Nephron (organoid): ENCODE measurements around the gene SLC38A3.
"Not testable (repeated sequence)": the region's sequence is repeated elsewhere in the genome, so short reads cannot be mapped to it uniquely, and the experiment has no call there.

Source experiments
- H3K27ac Mint-ChIP-seq, 3 experiments: 2 replicates each; pipeline ENCODE4 v1.8.0; 2020; ENCODE audit warnings: mixed read lengths in 3 of 3, mild to moderate bottlenecking in 2 of 3, moderate library complexity in 1 of 3
- H3K27me3 Mint-ChIP-seq: 2 replicates; pipeline ENCODE4 v1.8.0; 2021; ENCODE audit warnings: low read depth, mild to moderate bottlenecking, moderate library complexity, mixed read lengths
- H3K36me3 Mint-ChIP-seq: 2 replicates; pipeline ENCODE4 v1.8.0; 2020; ENCODE audit warnings: low read depth, mixed read lengths
- H3K4me1 Mint-ChIP-seq: 2 replicates; pipeline ENCODE4 v1.8.0; 2020; ENCODE audit warnings: mixed read lengths
- H3K4me3 Mint-ChIP-seq, 3 experiments: 2 replicates each; pipeline ENCODE4 v1.8.0; 2020; ENCODE audit warnings: mild to moderate bottlenecking in 3 of 3, mixed read lengths in 3 of 3, moderate library complexity in 2 of 3
- H3K9me3 Mint-ChIP-seq: 2 replicates; pipeline ENCODE4 v1.8.0; 2020; ENCODE audit warnings: mixed read lengths
- CTCF ChIP-seq, 3 experiments: fragments of 200-600 bp; sonication (generic); IDR thresholded peaks; one replicate each; pipeline ENCODE4 v1.5.0; 2021; ENCODE audit warnings: antibody characterized with exemption in 3 of 3; ENCODE audit not compliant: unreplicated experiment in 3 of 3

SLC38A3 gene

GRCh38 chr3:50242381-50242770 lies 37.3 kb downstream of the SLC38A3 start:
- TF ChIP-seq CTCF (IDR thresholded peaks at IDR 0.05; ENCODE audit: unreplicated experiment in 3 of 3), result no peak
- peaks cover 60% of the 10 kb centered on the region for H3K4me1 Mint-ChIP-seq
- no peaks in the 10 kb centered on the region for H3K9me3 Mint-ChIP-seq
- no peaks in the 10 kb centered on the region for H3K27me3 Mint-ChIP-seq
- H3K4me3 Mint-ChIP-seq, result peak overlapping the region in 1 of 3 experiments; percentile 30
- H3K27ac Mint-ChIP-seq, result peak overlapping the region; percentile 88 to 95 (median 91)
- H3K36me3 Mint-ChIP-seq, result peaks cover 3% of the 10 kb centered on the region

- Mint-ChIP-seq H3K4me3 (peak overlapping the region in 1 of 3 experiments; percentile 30), H3K4me1 (peaks cover 56% of the 10 kb centered on the region), H3K27me3 (no peaks in the 10 kb centered on the region), H3K27ac (peak overlapping the region; percentile 88 to 95 (median 91)), H3K36me3 (peaks cover 3% of the 10 kb centered on the region), H3K9me3 (no peaks in the 10 kb centered on the region)
- TF ChIP-seq CTCF (IDR thresholded peaks at IDR 0.05; ENCODE audit: unreplicated experiment in 3 of 3), result no peak
These were observed 37.9 kb downstream of the SLC38A3 start for GRCh38 chr3:50242851-50243542.

GRCh38 chr3:50243543-50243895 lies 38.4 kb downstream of the SLC38A3 start:
- peaks cover 54% of the 10 kb centered on the region for H3K4me1 Mint-ChIP-seq
- no peaks in the 10 kb centered on the region for H3K9me3 Mint-ChIP-seq
- no peak for TF ChIP-seq CTCF (IDR thresholded peaks at IDR 0.05; ENCODE audit: unreplicated experiment in 3 of 3)
- H3K36me3 Mint-ChIP-seq, result peaks cover 3% of the 10 kb centered on the region
- no peaks in the 10 kb centered on the region for H3K27me3 Mint-ChIP-seq
- H3K27ac Mint-ChIP-seq, result peak overlapping the region; percentile 42 to 69 (median 66)
- H3K4me3 Mint-ChIP-seq, result no peak overlapping the region

GRCh38 chr3:50244813-50245212 lies 39.7 kb downstream of the SLC38A3 start:
- H3K4me3 Mint-ChIP-seq, result peak overlapping the region in 2 of 3 experiments; percentile 32 to 69
- H3K9me3 Mint-ChIP-seq, H3K27me3 Mint-ChIP-seq, H3K36me3 Mint-ChIP-seq: not testable (repeated sequence)
- H3K4me1 Mint-ChIP-seq, result peaks cover 46% of the 10 kb centered on the region
- peak overlapping the region; percentile 96 to 98 (median 96) for H3K27ac Mint-ChIP-seq

DNA sequence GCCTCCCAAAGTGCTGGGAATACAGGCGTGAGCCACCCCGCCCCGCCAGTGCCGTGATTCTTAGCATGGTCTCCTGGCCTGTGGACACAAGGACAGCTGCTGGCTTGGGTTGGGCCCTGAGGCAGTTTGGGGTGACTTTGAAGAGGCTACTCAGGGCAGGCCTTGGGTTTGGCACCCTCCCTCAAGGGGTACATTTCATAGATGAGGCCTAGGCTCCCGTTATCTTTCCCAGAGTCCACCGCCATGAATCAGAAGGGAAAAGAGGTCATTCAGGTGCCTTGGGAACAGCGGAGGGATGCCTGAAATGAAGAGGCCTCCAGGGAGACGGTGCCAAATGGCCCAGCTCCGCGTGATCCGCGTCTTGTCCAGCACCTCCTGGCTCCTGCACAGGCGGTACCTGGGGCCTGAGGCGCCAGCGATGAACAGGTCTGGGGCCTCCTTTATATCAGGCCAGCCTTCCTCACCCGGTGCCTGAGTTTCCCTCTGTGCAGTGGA lies 40.2 kb downstream of the SLC38A3 start:
- H3K4me3 Mint-ChIP-seq, result peak overlapping the region; percentile 69 to 75 (median 75)
- H3K36me3 Mint-ChIP-seq, result peaks cover 3% of the 10 kb centered on the region
- H3K9me3 Mint-ChIP-seq, result no peaks in the 10 kb centered on the region
- no peak for TF ChIP-seq CTCF (IDR thresholded peaks at IDR 0.05; ENCODE audit: unreplicated experiment in 3 of 3)
- H3K27ac Mint-ChIP-seq, result peak overlapping the region; percentile 96 to 98 (median 96)
- H3K27me3 Mint-ChIP-seq, result no peaks in the 10 kb centered on the region
- peaks cover 47% of the 10 kb centered on the region for H3K4me1 Mint-ChIP-seq

- no peaks in the 10 kb centered on the region for H3K27me3 Mint-ChIP-seq
- peak overlapping the region; percentile 96 to 98 (median 96) for H3K27ac Mint-ChIP-seq
- H3K4me1 Mint-ChIP-seq, result peaks cover 48% of the 10 kb centered on the region
- H3K4me3 Mint-ChIP-seq, result peak overlapping the region; percentile 69 to 75 (median 75)
- no peaks in the 10 kb centered on the region for H3K9me3 Mint-ChIP-seq
- peaks cover 4% of the 10 kb centered on the region for H3K36me3 Mint-ChIP-seq
- peak; percentile 95 to 99 (median 98) for TF ChIP-seq CTCF (IDR thresholded peaks at IDR 0.05; ENCODE audit: unreplicated experiment in 3 of 3)
These were observed 40.9 kb downstream of the SLC38A3 start for GRCh38 chr3:50245831-50246516.
